ENCODE measurements around the gene ALKBH1.

The ALKBH1 gene

GRCh38 chr14:77630111-77630510, 77.7 kb downstream of the ALKBH1 start:
- Histone ChIP-seq H3K79me2 (ENCODE audit: insufficient read depth, low read depth) (no peaks in the 10 kb centered on the region), H3K4me2 (no peak overlapping the region), H4K20me1 (ENCODE audit: insufficient read depth) (no peaks in the 10 kb centered on the region), H3K36me3 (ENCODE audit: insufficient read depth) (no peaks in the 10 kb centered on the region), H3K4me1 (ENCODE audit: low read depth, poor library complexity, severe bottlenecking) (peaks cover 28% of the 10 kb centered on the region), H2AFZ (ENCODE audit: low read depth) (no peak overlapping the region), H3K27me3 (ENCODE audit: insufficient read depth, low read depth) (no peaks in the 10 kb centered on the region), H3K9ac (no peak overlapping the region), H3K4me3 (IDR thresholded peaks at IDR 0.05; ENCODE audit: insufficient read depth, low read depth, low read length) (no peak overlapping the region), H3K27ac (no peak overlapping the region)
- TF ChIP-seq CTCF (conservative IDR thresholded peaks at IDR 0.05; ENCODE audit: low read depth, low read length) = no peak

DNA sequence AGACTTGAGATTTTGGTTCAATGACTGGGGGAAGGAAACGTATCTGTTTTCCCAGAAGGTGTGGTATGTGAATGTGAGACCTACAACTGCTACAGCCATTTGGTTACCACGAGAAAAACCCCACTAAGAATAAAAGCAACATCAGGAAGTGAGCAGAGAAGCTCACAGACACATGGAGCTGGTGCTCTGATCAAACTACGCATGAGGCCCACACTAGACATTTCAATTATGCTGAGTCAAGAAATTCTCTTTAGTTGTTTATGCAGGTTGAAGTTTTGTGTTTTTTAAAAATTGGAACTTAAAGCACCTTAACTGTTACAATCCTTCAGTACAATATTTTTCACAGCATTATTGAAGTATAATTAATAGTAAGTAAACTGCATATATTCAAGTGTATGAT, 82.5 kb downstream of the ALKBH1 start:
- Histone ChIP-seq H3K9ac (no peak overlapping the region), H3K4me1 (ENCODE audit: low read depth, poor library complexity, severe bottlenecking) (peaks cover 23% of the 10 kb centered on the region), H4K20me1 (ENCODE audit: insufficient read depth) (no peaks in the 10 kb centered on the region), H3K4me3 (IDR thresholded peaks at IDR 0.05; ENCODE audit: insufficient read depth, low read depth, low read length) (no peak overlapping the region), H3K36me3 (ENCODE audit: insufficient read depth) (no peaks in the 10 kb centered on the region), H2AFZ (ENCODE audit: low read depth) (no peak overlapping the region), H3K27ac (no peak overlapping the region), H3K4me2 (no peak overlapping the region), H3K79me2 (ENCODE audit: insufficient read depth, low read depth) (no peaks in the 10 kb centered on the region), H3K27me3 (ENCODE audit: insufficient read depth, low read depth) (no peaks in the 10 kb centered on the region)
- TF ChIP-seq CTCF (conservative IDR thresholded peaks at IDR 0.05; ENCODE audit: low read depth, low read length) = no peak

- no peak for TF ChIP-seq CTCF (conservative IDR thresholded peaks at IDR 0.05; ENCODE audit: low read depth, low read length)
- no peaks in the 10 kb centered on the region for H4K20me1 ChIP-seq (ENCODE audit: insufficient read depth)
- H3K4me3 ChIP-seq (IDR thresholded peaks at IDR 0.05; ENCODE audit: insufficient read depth, low read depth, low read length) = no peak overlapping the region
- no peak overlapping the region for H3K4me2 ChIP-seq
- H2AFZ ChIP-seq (ENCODE audit: low read depth) = no peak overlapping the region
- H3K4me1 ChIP-seq (ENCODE audit: low read depth, poor library complexity, severe bottlenecking) = peaks cover 23% of the 10 kb centered on the region
- H3K27ac ChIP-seq = no peak overlapping the region
- H3K36me3 ChIP-seq (ENCODE audit: insufficient read depth) = no peaks in the 10 kb centered on the region
- H3K9ac ChIP-seq = no peak overlapping the region
- H3K27me3 ChIP-seq (ENCODE audit: insufficient read depth, low read depth) = no peaks in the 10 kb centered on the region
- H3K79me2 ChIP-seq (ENCODE audit: insufficient read depth, low read depth) = no peaks in the 10 kb centered on the region
These were observed 84.6 kb downstream of the ALKBH1 start for GRCh38 chr14:77623201-77623600.

Data from KMS-11 (cell line).